GM12878 (cell line): ENCODE measurements around the gene ENPP6. TPM values are rescaled to one million over a fixed set of nuclear protein-coding genes. Genes with fewer than 3 reads are reported as not detected.

Experiments
- ATAC-seq: fragments of 200-7000 bp; cut with Tn5 transposase; 3 replicates; pipeline ENCODE4 v1.9.1; 2020; ENCODE audit warnings: mild to moderate bottlenecking, moderate library complexity
- BruUV-seq: library from RNA; stranded (reverse); fragments of 400-500 nt; replicated peaks from 2 replicates; lab custom pipeline; 2021; lab: Mats Ljungman, UMichigan
- CTCF ChIA-PET: fragments of 300-600 bp; sonication (Branson Sonifier 250); formaldehyde crosslinking; extraction: SDS; loops from one replicate; lab custom pipeline; 2021; ENCODE audit warnings: inconsistent platforms; lab: Yijun Ruan, JAX
- POLR2A ChIA-PET: fragments of 350-600 bp; formaldehyde crosslinking; extraction: SDS; loops from one replicate; lab custom pipeline; 2021; ENCODE audit warnings: inconsistent platforms; lab: Charles Lee
- RAD21 ChIA-PET: fragments of 300-600 bp; sonication (Branson Sonifier 250); formaldehyde crosslinking; loops from one replicate; lab custom pipeline; 2023; ENCODE audit warnings: antibody characterized with exemption; ENCODE audit not compliant: unreplicated experiment; lab: Charles Lee
- SMC1A ChIA-PET: fragments of 300-600 bp; sonication (Branson Sonifier 250); formaldehyde crosslinking; loops from one replicate; lab custom pipeline; 2023; ENCODE audit not compliant: unreplicated experiment, uncharacterized antibody; lab: Charles Lee
- DNase-seq: peaks from one replicate; pipeline ENCODE4 v3.0.0-alpha.2; 2011; ENCODE audit warnings: low read depth, low spot score
- FAIRE-seq: peaks from 3 replicates; lab custom pipeline; 2011; peaks lifted over from hg19 to GRCh38; lab: Jason Lieb, UNC
- H2AFZ ChIP-seq: 2 replicates; pipeline ENCODE4 v1.6.0; 2011; ENCODE audit warnings: low read depth, low read length, control low read depth; ENCODE audit not compliant: control insufficient read depth
- H3K27ac ChIP-seq: 2 replicates; pipeline ENCODE4 v1.5.1; 2011; ENCODE audit warnings: control low read depth; ENCODE audit not compliant: control insufficient read depth, insufficient read depth
- H3K27me3 ChIP-seq, 2 experiments: replicated peaks in 1 of 2; 2 replicates each; pipeline versions ENCODE4 v1.6.0 to v1.6.1; 2011; ENCODE audit warnings: low read length in 1 of 2; ENCODE audit not compliant: control insufficient read depth in 2 of 2, insufficient read depth in 2 of 2
- H3K36me3 ChIP-seq, 2 experiments: 2 replicates each; pipeline ENCODE4 v1.5.1; 2011; ENCODE audit warnings: low read length in 1 of 2; ENCODE audit not compliant: control insufficient read depth in 2 of 2, insufficient read depth in 2 of 2
- H3K4me1 ChIP-seq: 2 replicates; pipeline ENCODE4 v1.6.1; 2011; ENCODE audit warnings: mild to moderate bottlenecking, low read length, moderate library complexity, mixed read lengths; ENCODE audit not compliant: control insufficient read depth, insufficient read depth
- H3K4me2 ChIP-seq: 2 replicates; pipeline ENCODE4 v1.6.0; 2011; ENCODE audit warnings: control low read depth; ENCODE audit not compliant: control insufficient read depth, insufficient read depth
- H3K4me3 ChIP-seq: fragments of 200-600 bp; sonication (generic); 2 replicates; pipeline ENCODE4 v1.5.1; 2016
- H3K79me2 ChIP-seq: 2 replicates; pipeline ENCODE4 v1.6.0; 2011; ENCODE audit warnings: low read length; ENCODE audit not compliant: control insufficient read depth, insufficient read depth
- H3K9ac ChIP-seq: 2 replicates; pipeline ENCODE4 v1.8.0; 2011; ENCODE audit warnings: low read length, control low read depth, mixed read lengths; ENCODE audit not compliant: control insufficient read depth, insufficient read depth
- H3K9me3 ChIP-seq: replicated peaks from 3 replicates; pipeline ENCODE4 v1.5.1; 2011; ENCODE audit warnings: mild to moderate bottlenecking, low read length; ENCODE audit not compliant: control insufficient read depth, insufficient read depth
- H4K20me1 ChIP-seq: 2 replicates; pipeline ENCODE4 v1.6.0; 2011; ENCODE audit not compliant: control insufficient read depth, insufficient read depth
- HDGF ChIP-seq: fragments of 450-650 bp; IDR thresholded peaks from 2 replicates; pipeline ENCODE4 v1.6.1; 2016; ENCODE audit warnings: antibody characterized with exemption
- PML ChIP-seq: IDR thresholded peaks from 2 replicates; pipeline ENCODE4 v1.6.1; 2012; ENCODE audit warnings: low read length, inconsistent platforms
- PRDM15 ChIP-seq: fragments of 450-650 bp; formaldehyde crosslinking; IDR thresholded peaks from 2 replicates; pipeline ENCODE4 v1.4.0; 2020; ENCODE audit warnings: mild to moderate bottlenecking, moderate library complexity
- RAD21 ChIP-seq: IDR thresholded peaks from 2 replicates; pipeline ENCODE4 v1.6.1; 2011; ENCODE audit warnings: mild to moderate bottlenecking, low read depth, low read length, moderate library complexity; ENCODE audit not compliant: insufficient read depth
- SMC3 ChIP-seq: IDR thresholded peaks from 2 replicates; pipeline ENCODE4 v1.6.1; 2011; ENCODE audit warnings: low read length, improper control_type of control experiment, borderline replicate concordance
- YY1 ChIP-seq: IDR thresholded peaks from 2 replicates; pipeline ENCODE4 v1.6.1; 2011; ENCODE audit warnings: low read depth, mild to moderate bottlenecking, low read length
- WGBS: methylation state at CpG from one replicate; pipeline ENCODE4 v1.1.6; 2016; ENCODE audit warnings: low lambda C conversion rate; ENCODE audit not compliant: insufficient replicate concordance, insufficient coverage; ENCODE audit errors: missing lambda C conversion rate; 5-methylcytosine and 5-hydroxymethylcytosine counted together
- in situ Hi-C: fragments of 300-500 bp; cut with MboI; formaldehyde crosslinking; loops from 9 replicates; pipeline ENCODE4 v1.14.3; 2018; ENCODE audit warnings: mixed read lengths
- intact Hi-C: fragments of 100-400 bp; cut with micrococcal nuclease; formaldehyde crosslinking; loops from one replicate; pipeline ENCODE4 v1.14.2; 2022; ENCODE audit not compliant: unreplicated experiment
- polyA plus RNA-seq, 11 experiments: library from polyadenylated mRNA; depleted of rRNA in 4 of 11; unstranded in 6 of 11; stranded (reverse) in 5 of 11; fragments of >200 nt; fragmentation: Nextera tagmentation in 4 of 11; fragmentation: Illumina TruSeq in 1 of 11; extraction: Ambion mirVana in 4 of 11; extraction: Trizol in 1 of 11; gene quantifications; 1 replicate in 1 of 11; 2 replicates in 10 of 11; pipeline versions ENCODE4 v1.2.1 to v1.2.3, GENCODE V29; 2011 to 2016; ENCODE audit warnings: inconsistent platforms in 2 of 11, missing spikeins in 2 of 11, low read depth in 1 of 11
- total RNA-seq, 4 experiments: library from RNA; depleted of rRNA in 3 of 4; stranded (reverse); fragments of >200 nt in 3 of 4; fragmentation: Illumina TruSeq in 1 of 4; extraction: Trizol in 1 of 4; gene quantifications; 2 replicates each; pipeline versions ENCODE4 v1.2.1 to v1.2.3, GENCODE V29; 2013 to 2021
- TF ChIP-seq, protein P1 (sequence below), 3 experiments: IDR thresholded peaks in 2 of 3; conservative IDR thresholded peaks in 1 of 3; 2 replicates each; pipeline ENCODE4 v1.5.1; 2011; ENCODE audit warnings: low read depth in 3 of 3, low read length in 3 of 3, mild to moderate bottlenecking in 3 of 3, control low read depth in 2 of 3, moderate library complexity in 2 of 3, inconsistent platforms in 1 of 3, mixed read lengths in 1 of 3; ENCODE audit not compliant: control insufficient read depth in 2 of 3, insufficient read depth in 1 of 3; ENCODE audit errors: extremely low read depth in 1 of 3

Gene ENPP6
- total and polyA plus RNA-seq, 10 of the 15 experiments (the other 5 are each of a cell fraction or from before 2014, with no cell fraction given), result 0.04 to 1.0 (median 0.44) TPM; not detected in 1

DNA sequence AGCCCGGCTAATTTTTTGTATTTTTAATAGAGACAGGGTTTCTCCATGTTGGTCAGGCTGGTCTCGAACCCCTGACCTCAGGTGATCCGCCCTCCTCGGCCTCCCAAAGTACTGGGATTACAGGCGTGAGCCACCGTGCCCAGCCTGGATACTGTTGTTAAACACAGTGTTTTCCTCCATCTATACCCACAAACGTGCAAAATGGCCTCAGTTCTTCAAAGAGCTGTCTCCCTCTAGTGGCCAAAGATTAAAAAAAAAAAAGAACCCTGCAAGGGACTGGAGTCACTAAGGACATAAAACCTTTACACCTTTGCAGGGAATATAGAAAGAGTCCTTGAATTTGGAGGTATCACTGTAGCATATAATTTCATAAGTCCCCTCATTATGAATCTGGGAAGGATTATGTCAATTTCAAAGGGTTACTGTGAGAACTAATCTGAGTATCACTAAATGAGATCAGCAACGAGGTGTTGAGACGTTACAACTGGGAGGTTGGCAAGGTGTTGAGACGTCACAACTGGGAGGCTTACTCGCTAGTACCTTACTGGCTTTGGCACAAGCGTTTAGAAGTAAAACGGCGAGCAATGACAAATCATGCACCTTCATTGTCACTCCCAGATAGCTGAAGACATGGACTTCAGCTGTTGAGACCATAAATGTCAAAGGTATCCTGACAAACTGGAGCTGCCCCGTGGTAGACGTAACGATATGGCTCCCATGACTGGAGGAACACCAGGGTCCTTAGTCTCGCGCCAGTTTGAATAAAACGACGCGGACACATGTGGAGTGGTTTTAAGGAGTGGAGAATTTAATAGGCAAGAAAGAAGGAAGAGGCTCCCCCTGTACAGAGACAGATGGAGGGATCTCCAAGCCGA lies 33.4 kb upstream of the ENPP6 start:
- Histone ChIP-seq H4K20me1 (no peaks in the 10 kb centered on the region), H3K9ac (no peak overlapping the region), H3K4me1 (no peaks in the 10 kb centered on the region), H3K4me2 (no peak overlapping the region), H3K79me2 (no peaks in the 10 kb centered on the region), H2AFZ (no peak overlapping the region), H3K4me3 (no peak overlapping the region), H3K27ac (no peak overlapping the region), H3K9me3 (no peaks in the 10 kb centered on the region; the same call in 2 of the 3 replicates), H3K27me3 (no peaks in the 10 kb centered on the region), H3K36me3 (no peaks in the 10 kb centered on the region)
- intact Hi-C loops, result loop anchor here (1.0 kb wide), 1 partner anchor 411 kb away; no protein-coding TSS in a partner anchor
- in situ Hi-C loops, result no loop called here
- DNase-seq, result no peak
- 60% methylated on average over 23 of the region's 23 CpGs for WGBS
- TF ChIP-seq, protein P1, sequence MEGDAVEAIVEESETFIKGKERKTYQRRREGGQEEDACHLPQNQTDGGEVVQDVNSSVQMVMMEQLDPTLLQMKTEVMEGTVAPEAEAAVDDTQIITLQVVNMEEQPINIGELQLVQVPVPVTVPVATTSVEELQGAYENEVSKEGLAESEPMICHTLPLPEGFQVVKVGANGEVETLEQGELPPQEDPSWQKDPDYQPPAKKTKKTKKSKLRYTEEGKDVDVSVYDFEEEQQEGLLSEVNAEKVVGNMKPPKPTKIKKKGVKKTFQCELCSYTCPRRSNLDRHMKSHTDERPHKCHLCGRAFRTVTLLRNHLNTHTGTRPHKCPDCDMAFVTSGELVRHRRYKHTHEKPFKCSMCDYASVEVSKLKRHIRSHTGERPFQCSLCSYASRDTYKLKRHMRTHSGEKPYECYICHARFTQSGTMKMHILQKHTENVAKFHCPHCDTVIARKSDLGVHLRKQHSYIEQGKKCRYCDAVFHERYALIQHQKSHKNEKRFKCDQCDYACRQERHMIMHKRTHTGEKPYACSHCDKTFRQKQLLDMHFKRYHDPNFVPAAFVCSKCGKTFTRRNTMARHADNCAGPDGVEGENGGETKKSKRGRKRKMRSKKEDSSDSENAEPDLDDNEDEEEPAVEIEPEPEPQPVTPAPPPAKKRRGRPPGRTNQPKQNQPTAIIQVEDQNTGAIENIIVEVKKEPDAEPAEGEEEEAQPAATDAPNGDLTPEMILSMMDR (IDR thresholded peaks at IDR 0.05 in 2 of 3, conservative IDR thresholded peaks at IDR 0.05 in 1 of 3; ENCODE audit: control insufficient read depth in 2 of 3, extremely low read depth in 1 of 3, insufficient read depth in 1 of 3, low read depth in 3 of 3, low read length in 3 of 3), result peak; percentile 38 to 60 (median 54); a peak in 5 of 6 replicates
- TF ChIP-seq HDGF (no peak), YY1 (peak; percentile 85), PRDM15 (CRISPR knock-in tag) (no peak), SMC3 (peak; percentile 43; the same call in 1 of the 2 replicates), RAD21 (peak; percentile 67), PML (no peak)
- FAIRE-seq, result peak; percentile 27
- no TSS peak for BruUV-seq
- CTCF ChIA-PET, result interaction anchor here (0.6 to 5.4 kb wide), 15 partner anchors 10 to 483 kb away, joined by 3 to 40 read pairs (median 4); partner anchors contain the start of gene CENPU
- POLR2A ChIA-PET, result interaction anchor here (0.6 to 1.2 kb wide), 2 partner anchors 10 to 23 kb away, joined by 3 to 4 read pairs; no protein-coding TSS in a partner anchor
- ATAC-seq, result peak; percentile 97
- SMC1A ChIA-PET, result interaction anchor here (1.0 to 1.6 kb wide), 3 partner anchors 13 to 411 kb away, joined by 3 read pairs; no protein-coding TSS in a partner anchor
- RAD21 ChIA-PET, result interaction anchor here (0.6 to 1.1 kb wide), 4 partner anchors 144 to 824 kb away, joined by 3 read pairs; no protein-coding TSS in a partner anchor
